OCI-M2 (cell line): Measurements from ENCODE around the gene POLA2.
"Not testable (repeated sequence)": the region's sequence is repeated elsewhere in the genome, so short reads cannot be mapped to it uniquely, and the experiment has no call there.

Experiments used
- DNase-seq: peaks from one replicate; lab custom pipeline; 2025; ENCODE audit not compliant: unreplicated experiment; lab: John Stamatoyannopoulos, UW

Gene POLA2, protein sequence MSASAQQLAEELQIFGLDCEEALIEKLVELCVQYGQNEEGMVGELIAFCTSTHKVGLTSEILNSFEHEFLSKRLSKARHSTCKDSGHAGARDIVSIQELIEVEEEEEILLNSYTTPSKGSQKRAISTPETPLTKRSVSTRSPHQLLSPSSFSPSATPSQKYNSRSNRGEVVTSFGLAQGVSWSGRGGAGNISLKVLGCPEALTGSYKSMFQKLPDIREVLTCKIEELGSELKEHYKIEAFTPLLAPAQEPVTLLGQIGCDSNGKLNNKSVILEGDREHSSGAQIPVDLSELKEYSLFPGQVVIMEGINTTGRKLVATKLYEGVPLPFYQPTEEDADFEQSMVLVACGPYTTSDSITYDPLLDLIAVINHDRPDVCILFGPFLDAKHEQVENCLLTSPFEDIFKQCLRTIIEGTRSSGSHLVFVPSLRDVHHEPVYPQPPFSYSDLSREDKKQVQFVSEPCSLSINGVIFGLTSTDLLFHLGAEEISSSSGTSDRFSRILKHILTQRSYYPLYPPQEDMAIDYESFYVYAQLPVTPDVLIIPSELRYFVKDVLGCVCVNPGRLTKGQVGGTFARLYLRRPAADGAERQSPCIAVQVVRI

GRCh38 chr11:65261591-65262380, at the start of gene POLA2:
Gene POLA2 (plus strand): TSS chr11:65261962. CDS start chr11:65262293, 331 bp downstream.
- DNase-seq, result peak; percentile 74

DNA sequence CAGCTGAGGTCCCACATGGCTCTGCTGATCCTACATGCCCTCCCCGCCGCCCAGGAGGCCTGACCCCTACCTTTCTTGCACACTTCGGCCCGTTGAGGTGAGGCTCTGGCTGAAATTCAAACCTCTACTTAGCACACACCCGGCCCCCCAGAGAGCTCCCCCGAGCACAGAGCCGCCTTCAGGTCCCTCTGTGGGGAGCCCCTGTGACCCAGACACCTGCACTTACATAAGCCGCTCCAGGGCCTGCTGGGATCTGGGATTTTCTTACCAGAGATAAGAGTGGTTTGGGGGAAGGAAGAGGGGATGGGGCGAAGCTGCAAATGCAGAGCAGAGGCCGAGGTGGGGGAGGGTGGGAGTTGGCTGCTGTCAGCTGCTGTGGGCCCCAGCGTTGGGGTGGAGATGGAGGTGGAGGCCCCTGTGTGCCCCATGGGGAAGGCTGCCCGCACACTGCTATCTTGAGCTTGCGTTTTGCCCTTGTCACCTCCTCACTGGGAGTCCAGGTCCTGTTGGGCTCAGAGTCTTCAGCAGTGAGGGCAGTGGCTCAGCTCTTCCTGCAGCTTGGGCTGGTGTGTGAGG, 49.4 kb upstream of the POLA2 start:
- DNase-seq, result no peak

GRCh38 chr11:65213322-65214211, 48.2 kb upstream of the POLA2 start:
- DNase-seq, result no peak

- DNase-seq, result no peak
Measured at GRCh38 chr11:65214212-65214845, 47.4 kb upstream of the POLA2 start.

GRCh38 chr11:65215441-65216076, 46.2 kb upstream of the POLA2 start:
- DNase-seq, result no peak

- DNase-seq, result no peak
Measured at GRCh38 chr11:65216830-65217229, 44.9 kb upstream of the POLA2 start.

GRCh38 chr11:65217441-65218423, 44.0 kb upstream of the POLA2 start:
- no peak for DNase-seq

- DNase-seq, result no peak
Measured at GRCh38 chr11:65218446-65218845, 43.3 kb upstream of the POLA2 start.

- DNase-seq, result no peak
Measured at GRCh38 chr11:65219930-65220213, 41.9 kb upstream of the POLA2 start.

DNA sequence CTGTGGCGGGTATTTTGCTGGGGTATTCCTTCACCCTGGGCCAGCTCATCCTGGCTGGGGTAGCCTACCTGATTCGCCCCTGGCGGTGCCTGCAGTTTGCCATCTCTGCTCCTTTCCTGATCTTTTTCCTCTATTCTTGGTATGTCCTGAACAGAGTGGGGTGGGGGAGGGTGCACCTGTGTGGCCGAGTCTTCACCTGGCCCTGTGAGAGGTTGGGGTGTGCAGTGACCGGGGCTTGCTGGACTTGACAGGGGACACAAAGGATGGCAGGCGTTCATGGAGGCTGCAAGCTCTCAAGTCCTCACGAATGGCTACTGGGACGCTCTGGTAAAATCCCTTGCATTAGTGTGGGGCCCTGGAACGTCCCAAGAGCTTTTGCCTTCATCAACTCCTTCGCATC, 40.7 kb upstream of the POLA2 start:
- DNase-seq, result no peak

DNA sequence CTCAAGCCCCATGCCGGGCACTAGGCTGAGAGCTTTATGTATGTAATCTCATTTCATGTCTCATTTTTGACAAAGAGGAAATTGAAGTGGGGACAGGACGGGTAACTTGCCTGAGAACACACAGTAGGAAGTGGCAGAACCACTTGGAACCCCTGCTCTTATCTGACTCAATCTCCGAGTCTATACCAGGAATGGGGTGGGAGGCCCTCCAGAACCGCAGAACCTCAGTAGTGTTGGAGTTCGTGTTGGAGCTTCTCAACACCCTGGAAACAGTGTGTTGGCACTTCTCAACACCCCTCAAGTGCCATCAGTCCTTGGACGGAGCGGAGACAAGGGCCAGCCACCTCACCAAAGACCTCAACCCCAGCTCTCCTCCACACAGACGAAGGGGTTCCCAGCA, 38.8 kb upstream of the POLA2 start:
- no peak for DNase-seq

DNA sequence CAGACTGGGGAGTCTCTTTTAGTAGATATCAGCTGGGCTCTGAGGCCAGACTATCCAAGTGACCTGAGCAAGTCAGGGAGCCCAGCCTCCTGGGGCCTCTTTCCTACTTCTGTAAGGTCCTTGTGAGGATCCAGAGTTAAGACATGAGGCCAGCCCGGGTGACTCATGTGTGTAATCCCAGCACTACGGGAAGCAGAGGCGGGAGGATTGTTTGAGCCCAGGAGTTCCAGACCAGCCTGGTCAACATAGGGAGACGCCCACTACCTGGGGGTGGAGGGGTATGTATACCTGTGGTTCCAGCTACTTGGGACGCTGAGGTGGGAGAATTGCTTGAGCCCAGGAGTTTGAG, 36.9 kb upstream of the POLA2 start:
- DNase-seq, result no peak

- no peak for DNase-seq
Measured at GRCh38 chr11:65225279-65226102, 36.3 kb upstream of the POLA2 start.

- DNase-seq, result no peak
Measured at GRCh38 chr11:65226103-65226442, 35.7 kb upstream of the POLA2 start.

- no peak for DNase-seq
Measured at GRCh38 chr11:65227879-65228278, 33.9 kb upstream of the POLA2 start.

- DNase-seq, result no peak
Measured at GRCh38 chr11:65236194-65237059, 25.3 kb upstream of the POLA2 start.

DNA sequence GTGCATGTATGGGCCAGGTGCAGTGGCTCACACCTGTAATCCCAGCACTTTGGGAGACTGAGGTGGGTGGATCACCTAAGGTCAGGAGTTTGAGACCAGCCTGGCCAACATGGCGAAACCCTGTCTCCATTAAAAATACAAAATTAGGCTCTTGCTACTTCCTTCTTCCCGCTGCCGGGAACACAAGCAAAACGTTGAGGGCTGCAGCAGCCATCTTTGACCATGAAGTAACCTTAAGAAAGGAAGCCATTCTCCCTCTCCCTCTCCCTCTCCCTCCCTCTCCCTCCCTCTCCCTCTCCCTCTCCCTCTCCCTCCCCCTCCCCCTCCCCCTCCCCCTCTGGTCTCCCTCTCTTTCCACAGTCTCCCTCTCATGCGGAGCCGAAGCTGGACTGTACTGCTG, 23.5 kb upstream of the POLA2 start:
- DNase-seq, result not testable (repeated sequence)
